Panc1 (cell line): ENCODE data around the gene PYDC1. TPM values are rescaled to one million over a fixed set of nuclear protein-coding genes. Genes with fewer than 3 reads are reported as not detected.

Source experiments
- ATAC-seq: fragments of 200-7000 bp; cut with Tn5 transposase; 2 replicates; pipeline ENCODE4 v1.9.1; 2020; ENCODE audit warnings: mild to moderate bottlenecking, moderate library complexity
- BruUV-seq: library from RNA; stranded (reverse); fragments of 400-500 nt; replicated peaks from 2 replicates; lab custom pipeline; 2021; lab: Mats Ljungman, UMichigan
- CTCF ChIA-PET: fragments of 300-600 bp; sonication (Branson Sonifier 250); formaldehyde crosslinking; loops from one replicate; lab custom pipeline; 2022; ENCODE audit warnings: antibody characterized with exemption; lab: Charles Lee
- POLR2A ChIA-PET: fragments of 300-600 bp; sonication (Branson Sonifier 250); formaldehyde crosslinking; loops from one replicate; lab custom pipeline; 2022; ENCODE audit warnings: antibody characterized with exemption; lab: Charles Lee
- DNase-seq: peaks from one replicate; pipeline ENCODE4 v3.0.0-alpha.2; 2010; ENCODE audit warnings: low read depth, low spot score
- H3K27ac ChIP-seq: 2 replicates; pipeline ENCODE4 v1.5.1; 2011; ENCODE audit warnings: mild to moderate bottlenecking, low read length, inconsistent platforms
- H3K27me3 ChIP-seq: fragments of 200-500 bp; sonication (Bioruptor generic); 2 replicates; pipeline ENCODE4 v1.6.0; 2014; ENCODE audit warnings: low read length, inconsistent platforms; ENCODE audit not compliant: control insufficient read depth, insufficient read depth
- H3K36me3 ChIP-seq: fragments of 200-500 bp; sonication (Bioruptor generic); 2 replicates; pipeline ENCODE4 v1.5.1; 2014; ENCODE audit warnings: inconsistent platforms, mild to moderate bottlenecking, low read length, moderate library complexity; ENCODE audit not compliant: control insufficient read depth, insufficient read depth
- H3K4me1 ChIP-seq: 2 replicates; pipeline ENCODE4 v1.5.1; 2011; ENCODE audit warnings: inconsistent platforms, mild to moderate bottlenecking, low read length, moderate library complexity; ENCODE audit not compliant: control insufficient read depth, insufficient read depth
- H3K4me3 ChIP-seq, 2 experiments: 2 replicates each; pipeline ENCODE4 v1.5.1; 2011 to 2012; ENCODE audit warnings: low read depth in 2 of 2, low read length in 2 of 2, mild to moderate bottlenecking in 2 of 2, inconsistent platforms in 1 of 2, moderate library complexity in 1 of 2
- H3K9me3 ChIP-seq: fragments of 200-500 bp; sonication (Bioruptor generic); 2 replicates; pipeline ENCODE4 v1.5.1; 2014; ENCODE audit warnings: low read depth, mild to moderate bottlenecking, inconsistent platforms, low read length, moderate library complexity; ENCODE audit not compliant: control insufficient read depth, insufficient read depth
- CTCF ChIP-seq: fragments of 450-650 bp; IDR thresholded peaks from 2 replicates; pipeline ENCODE4 v1.5.1; 2017; ENCODE audit warnings: mild to moderate bottlenecking
- POLR2AphosphoS5 ChIP-seq: IDR thresholded peaks from 2 replicates; pipeline ENCODE4 v1.6.1; 2012; ENCODE audit warnings: mild to moderate bottlenecking, low read depth, low read length, moderate library complexity
- REST ChIP-seq, 2 experiments: IDR thresholded peaks; 2 replicates each; pipeline ENCODE4 v1.6.1; 2011 to 2012; ENCODE audit warnings: low read depth in 2 of 2, control low read depth in 1 of 2, low read length in 1 of 2, mild to moderate bottlenecking in 1 of 2, moderate library complexity in 1 of 2; ENCODE audit not compliant: insufficient read depth in 1 of 2
- SIN3A ChIP-seq: IDR thresholded peaks from 2 replicates; pipeline ENCODE4 v1.6.1; 2012; ENCODE audit warnings: low read depth, mild to moderate bottlenecking, low read length, moderate library complexity, borderline replicate concordance; ENCODE audit not compliant: insufficient read depth
- TCF7L2 ChIP-seq: IDR thresholded peaks from 2 replicates; pipeline ENCODE4 v1.6.1; 2011; ENCODE audit warnings: mild to moderate bottlenecking, low read depth, low read length, inconsistent platforms
- in situ Hi-C: cut with HindIII; loops from 2 replicates; pipeline ENCODE4 v1.10.0; 2016; ENCODE audit warnings: low sequenced_read_pairs, low pct_unique_long_range_greater_than_20kb
- intact Hi-C: fragments of 100-400 bp; cut with micrococcal nuclease; formaldehyde crosslinking; loops from one replicate; pipeline ENCODE4 v1.10.0; 2022; ENCODE audit not compliant: unreplicated experiment
- total RNA-seq: library from RNA; stranded (reverse); gene quantifications from one replicate; pipeline ENCODE4 v1.2.1, GENCODE V29; 2021; ENCODE audit not compliant: unreplicated experiment

Gene PYDC1
- total RNA-seq, 1 experiment from 2014 or later = not detected

DNA sequence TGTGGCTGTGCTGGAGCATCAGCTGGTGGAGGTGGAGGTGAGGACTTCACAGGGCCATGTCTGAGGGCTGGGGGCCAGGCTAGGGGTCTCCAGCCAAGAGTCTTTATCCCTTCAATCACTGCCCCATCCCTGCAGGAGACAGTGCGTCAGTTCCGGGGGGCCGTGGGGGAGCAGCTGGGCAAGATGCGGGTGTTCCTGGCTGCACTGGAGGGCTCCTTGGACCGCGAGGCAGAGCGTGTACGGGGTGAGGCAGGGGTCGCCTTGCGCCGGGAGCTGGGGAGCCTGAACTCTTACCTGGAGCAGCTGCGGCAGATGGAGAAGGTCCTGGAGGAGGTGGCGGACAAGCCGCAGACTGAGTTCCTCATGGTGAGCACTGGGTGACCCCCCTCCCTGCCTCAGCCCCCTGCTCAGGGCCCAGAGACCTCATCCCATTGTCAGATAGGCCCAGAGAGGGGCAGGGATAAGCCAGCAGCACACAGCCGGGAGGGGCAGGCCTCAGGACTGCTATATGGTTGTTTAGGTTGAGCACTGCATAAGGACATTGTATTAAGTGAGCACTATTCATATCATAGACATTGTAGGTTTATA is 2.3 kb upstream of the PYDC1 start:
- ChIA-PET CTCF (no interaction called here), POLR2A (no interaction called here)
- no peak overlapping the region for H3K27ac ChIP-seq
- no TSS peak for BruUV-seq
- intact Hi-C loops (loop anchor here (10.0 kb wide), 1 partner anchor 66 kb away; no protein-coding TSS in a partner anchor), in situ Hi-C loops (no loop called here)
- H3K27me3 ChIP-seq = no peaks in the 10 kb centered on the region
- ATAC-seq = no peak
- no peaks in the 10 kb centered on the region for H3K9me3 ChIP-seq
- TF ChIP-seq SIN3A = no peak
- TF ChIP-seq POLR2AphosphoS5 = no peak
- TF ChIP-seq CTCF = no peak
- TF ChIP-seq REST (IDR thresholded peaks at IDR 0.05; ENCODE audit: insufficient read depth in 1 of 2, low read depth in 2 of 2, low read length in 1 of 2) = no peak
- TF ChIP-seq TCF7L2 = no peak
- H3K4me1 ChIP-seq = peaks cover 7% of the 10 kb centered on the region; the same call in 1 of the 2 replicates
- no peak for DNase-seq
- H3K4me3 ChIP-seq = no peak overlapping the region
- H3K36me3 ChIP-seq = no peaks in the 10 kb centered on the region; the same call in 1 of the 2 replicates

- in situ Hi-C loops (no loop called here), intact Hi-C loops (loop anchor here (10.0 kb wide), 1 partner anchor 68 kb away; no protein-coding TSS in a partner anchor)
- no peaks in the 10 kb centered on the region for H3K9me3 ChIP-seq
- no peak overlapping the region for H3K27ac ChIP-seq
- ATAC-seq (no peak), DNase-seq (no peak)
- no peaks in the 10 kb centered on the region; the same call in 1 of the 2 replicates for H3K36me3 ChIP-seq
- no peaks in the 10 kb centered on the region for H3K27me3 ChIP-seq
- no peak overlapping the region for H3K4me3 ChIP-seq
- no peak for TF ChIP-seq REST (IDR thresholded peaks at IDR 0.05; ENCODE audit: insufficient read depth in 1 of 2, low read depth in 2 of 2, low read length in 1 of 2)
- TF ChIP-seq CTCF = no peak
- TF ChIP-seq SIN3A = no peak
- no peak for TF ChIP-seq POLR2AphosphoS5
- TF ChIP-seq TCF7L2 = no peak
- H3K4me1 ChIP-seq = peaks cover 7% of the 10 kb centered on the region; the same call in 1 of the 2 replicates
- CTCF ChIA-PET = no interaction called here
- BruUV-seq = no TSS peak
- POLR2A ChIA-PET = interaction anchor here (0.5 kb wide), 1 partner anchor 221 kb away, joined by 4 read pairs; no protein-coding TSS in a partner anchor
Observed at GRCh38 chr16:31217136-31217530, 198 bp upstream of the PYDC1 start.
